ENCODE data around the gene BCR. TPM values are rescaled to one million over a fixed set of nuclear protein-coding genes. Genes with fewer than 3 reads are reported as not detected.

Gene BCR
- total and polyA plus RNA-seq, 2 of the 13 experiments (the other 11 are each of a cell fraction or from before 2014, with no cell fraction given), result 19.9 to 33.6 TPM

- TF ChIP-seq E2F5 (CRISPR knock-in tag; conservative IDR thresholded peaks at IDR 0.05) (no peak), ZNF468 (CRISPR knock-in tag; IDR thresholded peaks at IDR 0.05) (no peak), ZNF768 (CRISPR knock-in tag; IDR thresholded peaks at IDR 0.05) (0 out of 2 replicates have a peak, but pooled peaks have one; percentile 27), PRDM10 (CRISPR knock-in tag; IDR thresholded peaks at IDR 0.05; ENCODE audit: low read depth) (no peak), ZNF747 (CRISPR knock-in tag; IDR thresholded peaks at IDR 0.05; ENCODE audit: borderline replicate concordance) (no peak), ZNF253 (CRISPR knock-in tag; IDR thresholded peaks at IDR 0.05; ENCODE audit: borderline replicate concordance) (no peak), MAF1 (CRISPR knock-in tag; IDR thresholded peaks at IDR 0.05; ENCODE audit: borderline replicate concordance) (no peak), ZNF414 (CRISPR knock-in tag; IDR thresholded peaks at IDR 0.05) (no peak), ZNF598 (CRISPR knock-in tag; IDR thresholded peaks at IDR 0.05; ENCODE audit: borderline replicate concordance) (no peak), ZNF724P (CRISPR knock-in tag; IDR thresholded peaks at IDR 0.05; ENCODE audit: borderline replicate concordance) (no peak), PITX1 (CRISPR knock-in tag; IDR thresholded peaks at IDR 0.05) (no peak), ZFP37 (CRISPR knock-in tag; IDR thresholded peaks at IDR 0.05; ENCODE audit: borderline replicate concordance) (no peak), AGO2 (optimal IDR thresholded peaks at IDR 0.05; ENCODE audit: low read depth, low read length) (no peak), TBL1XR1 (IDR thresholded peaks at IDR 0.05; ENCODE audit: borderline replicate concordance, low read length, partially characterized antibody) (no peak), ZNF224 (CRISPR knock-in tag; IDR thresholded peaks at IDR 0.05) (no peak), EP300 (IDR thresholded peaks at IDR 0.05; ENCODE audit: low read depth in 2 of 2, low read length in 2 of 2) (no peak), EP300 (CRISPR knock-in tag; IDR thresholded peaks at IDR 0.05; ENCODE audit: borderline replicate concordance) (no peak), ZSCAN5A (CRISPR knock-in tag; IDR thresholded peaks at IDR 0.05; ENCODE audit: borderline replicate concordance) (no peak), PAX8 (CRISPR knock-in tag; IDR thresholded peaks at IDR 0.05; ENCODE audit: borderline replicate concordance) (no peak)
Measured at GRCh38 chr22:23250785-23251363, 70.6 kb downstream of the BCR start (continued).
